ENCODE measurements around the gene RNU6-9. TPM values are rescaled to one million over a fixed set of nuclear protein-coding genes. Genes with fewer than 3 reads are reported as not detected.
A peak's percentile ranks its signal among the peaks of the same experiment; 100 is the strongest.

RNU6-9 gene
- total and polyA plus RNA-seq, 2 donors (not counting 1 experiment from before 2014, with no cell fraction given), result not detected

GRCh38 chr19:873561-874041, 19.7 kb upstream of the RNU6-9 start:
- no peak overlapping the region for H2AFZ ChIP-seq (ENCODE audit: insufficient read depth, low read depth, low read length, poor library complexity, severe bottlenecking)
- peaks cover 0 to 10% of the 10 kb centered on the region in 2 experiments for H3K36me3 ChIP-seq (replicated peaks in 1 of 2; ENCODE audit: control extremely low read depth in 1 of 2, control insufficient read depth in 1 of 2, extremely low read depth in 1 of 2, insufficient read depth in 2 of 2, low read length in 1 of 2)
- POLR2A ChIA-PET, result no interaction called here
- Mint-ChIP-seq H3K27me3 (no peaks in the 10 kb centered on the region), H3K4me1 (peaks cover 9% of the 10 kb centered on the region), H3K9me3 (ENCODE audit: insufficient read depth) (no peaks in the 10 kb centered on the region), H3K4me3 (no peak overlapping the region), H3K27ac (no peak overlapping the region)
- H3K4me1 ChIP-seq (ENCODE audit: control insufficient read depth in 2 of 2, insufficient read depth in 2 of 2, low read length in 2 of 2), result peaks cover 8 to 17% of the 10 kb centered on the region in 2 donors
- peak; percentile 34 for DNase-seq
- no peak for TF ChIP-seq CTCF (IDR thresholded peaks at IDR 0.05)
- no peak for TF ChIP-seq EZH2 (IDR thresholded peaks at IDR 0.05; ENCODE audit: borderline replicate concordance, insufficient read depth, low read depth, low read length, poor library complexity, severe bottlenecking)
- H3K4me2 ChIP-seq (replicated peaks; ENCODE audit: low read depth, low read length, poor library complexity, severe bottlenecking), result no peak overlapping the region
- WGBS (ENCODE audit: insufficient coverage), result 97% methylated on average over 22 of the region's 22 CpGs
- H3K79me2 ChIP-seq (ENCODE audit: control insufficient read depth, insufficient read depth, low read length), result no peaks in the 10 kb centered on the region
- H3K9ac ChIP-seq (ENCODE audit: low read length), result no peak overlapping the region
- CTCF ChIA-PET, result interaction anchor here (1.5 kb wide), 1 partner anchor 10 kb away, joined by 5 read pairs; no protein-coding TSS in a partner anchor
- H3K9me3 ChIP-seq (ENCODE audit: control extremely low read depth in 1 of 3, control insufficient read depth in 2 of 3, insufficient read depth in 1 of 3, low read length in 2 of 3), result peaks cover 0 to 3% (median 0%) of the 10 kb centered on the region in 3 donors
- no peaks in the 10 kb centered on the region for H3K27me3 ChIP-seq (replicated peaks in 1 of 4; ENCODE audit: control extremely low read depth in 1 of 4, control insufficient read depth in 3 of 4, insufficient read depth in 4 of 4, low read length in 3 of 4)
- H3K27ac ChIP-seq (ENCODE audit: low read length in 2 of 2), result no peak overlapping the region
- H3K4me3 ChIP-seq (ENCODE audit: control extremely low read depth in 1 of 5, extremely low read depth in 1 of 5, insufficient read depth in 1 of 5, low read depth in 2 of 5, low read length in 4 of 5), result no peak overlapping the region
- no peak for ATAC-seq (ENCODE audit: low read depth)
- peaks cover 7% of the 10 kb centered on the region for H4K20me1 ChIP-seq (ENCODE audit: control insufficient read depth, insufficient read depth, low read length, poor library complexity, severe bottlenecking)
- intact Hi-C loops (cut with micrococcal nuclease), result no loop called here

- Mint-ChIP-seq H3K27me3 (no peaks in the 10 kb centered on the region), H3K4me3 (no peak overlapping the region), H3K27ac (no peak overlapping the region), H3K4me1 (peaks cover 9% of the 10 kb centered on the region), H3K9me3 (ENCODE audit: insufficient read depth) (no peaks in the 10 kb centered on the region)
- no peaks in the 10 kb centered on the region for H3K27me3 ChIP-seq (replicated peaks in 1 of 4; ENCODE audit: control extremely low read depth in 1 of 4, control insufficient read depth in 3 of 4, insufficient read depth in 4 of 4, low read length in 3 of 4)
- peaks cover 19% of the 10 kb centered on the region for H4K20me1 ChIP-seq (ENCODE audit: control insufficient read depth, insufficient read depth, low read length, poor library complexity, severe bottlenecking)
- peaks cover 9% of the 10 kb centered on the region for H3K79me2 ChIP-seq (ENCODE audit: control insufficient read depth, insufficient read depth, low read length)
- TF ChIP-seq EZH2 (IDR thresholded peaks at IDR 0.05; ENCODE audit: borderline replicate concordance, insufficient read depth, low read depth, low read length, poor library complexity, severe bottlenecking) (no peak), CTCF (IDR thresholded peaks at IDR 0.05) (no peak)
- H3K9me3 ChIP-seq (ENCODE audit: control extremely low read depth in 1 of 3, control insufficient read depth in 2 of 3, insufficient read depth in 1 of 3, low read length in 2 of 3), result peaks cover 0 to 3% (median 0%) of the 10 kb centered on the region in 3 donors
- H3K4me2 ChIP-seq (replicated peaks; ENCODE audit: low read depth, low read length, poor library complexity, severe bottlenecking), result no peak overlapping the region
- DNase-seq (peak; percentile 47), ATAC-seq (ENCODE audit: low read depth) (no peak)
- ChIA-PET CTCF (interaction anchor here (0.8 to 2.1 kb wide), 3 partner anchors 12 to 43 kb away, joined by 3 to 6 read pairs (median 3); no protein-coding TSS in a partner anchor), POLR2A (interaction anchor here (1.5 kb wide), 1 partner anchor 33 kb away, joined by 4 read pairs; no protein-coding TSS in a partner anchor)
- no peak overlapping the region for H3K9ac ChIP-seq (ENCODE audit: low read length)
- 95% methylated on average over 23 of the region's 28 CpGs for WGBS (ENCODE audit: insufficient coverage)
- peaks cover 0 to 17% of the 10 kb centered on the region in 2 experiments for H3K36me3 ChIP-seq (replicated peaks in 1 of 2; ENCODE audit: control extremely low read depth in 1 of 2, control insufficient read depth in 1 of 2, extremely low read depth in 1 of 2, insufficient read depth in 2 of 2, low read length in 1 of 2)
- intact Hi-C loops (cut with micrococcal nuclease), result no loop called here
- no peak overlapping the region for H3K27ac ChIP-seq (ENCODE audit: low read length in 2 of 2)
- no peak overlapping the region for H2AFZ ChIP-seq (ENCODE audit: insufficient read depth, low read depth, low read length, poor library complexity, severe bottlenecking)
- H3K4me1 ChIP-seq (ENCODE audit: control insufficient read depth in 2 of 2, insufficient read depth in 2 of 2, low read length in 2 of 2), result peaks cover 8 to 17% of the 10 kb centered on the region in 2 donors
- no peak overlapping the region for H3K4me3 ChIP-seq (ENCODE audit: control extremely low read depth in 1 of 5, extremely low read depth in 1 of 5, insufficient read depth in 1 of 5, low read depth in 2 of 5, low read length in 4 of 5)
Measured at GRCh38 chr19:875265-875879, 17.9 kb upstream of the RNU6-9 start.

Measured in B cell (primary cell).